ENCODE measurements around the gene LTV1. TPM values are rescaled to one million over a fixed set of nuclear protein-coding genes. Genes with fewer than 3 reads are reported as not detected.

The LTV1 gene
- total and polyA plus RNA-seq, 2 of the 8 experiments (the other 6 are each of a cell fraction or from before 2014, with no cell fraction given): 8.0 to 46.9 TPM

GRCh38 chr6:143878272-143878760 is 35.2 kb downstream of the LTV1 start:
- Histone ChIP-seq H3K4me3 (ENCODE audit: extremely low read depth in 1 of 4, insufficient read depth in 2 of 4, low read depth in 3 of 4, low read length in 4 of 4) (no peak overlapping the region), H3K18ac (ENCODE audit: extremely low read depth, low read length) (no peak overlapping the region), H2AFZ (ENCODE audit: low read length) (no peak overlapping the region), H3K79me1 (ENCODE audit: low read depth, low read length) (no peaks in the 10 kb centered on the region), H3K4me1 (replicated peaks in 1 of 4; ENCODE audit: control insufficient read depth in 3 of 4, insufficient read depth in 4 of 4, low read length in 3 of 4) (no peaks in the 10 kb centered on the region), H2BK120ac (replicated peaks; ENCODE audit: low read depth, low read length) (no peak overlapping the region), H3K9ac (replicated peaks in 1 of 4; ENCODE audit: extremely low read depth in 1 of 4, low read depth in 3 of 4, low read length in 3 of 4) (no peak overlapping the region), H4K5ac (ENCODE audit: insufficient read length, low read depth, low read length) (no peak overlapping the region), H4K8ac (ENCODE audit: extremely low read depth, insufficient read depth, low read length) (no peak overlapping the region), H3K79me2 (ENCODE audit: control insufficient read depth in 1 of 2, insufficient read depth in 2 of 2, low read length in 2 of 2) (no peaks in the 10 kb centered on the region), H3K23ac (ENCODE audit: insufficient read length) (no peak overlapping the region), H2BK20ac (ENCODE audit: low read length) (no peak overlapping the region), H2BK12ac (ENCODE audit: low read depth, low read length) (no peak overlapping the region), H3K9me3 (ENCODE audit: insufficient read depth in 2 of 2, low read depth in 1 of 2, low read length in 1 of 2) (peaks cover 3 to 6% of the 10 kb centered on the region in 2 experiments), H2BK15ac (ENCODE audit: low read length) (no peak overlapping the region), H4K20me1 (replicated peaks in 1 of 2; ENCODE audit: control insufficient read depth in 1 of 2, insufficient read depth in 2 of 2, low read length in 2 of 2) (no peaks in the 10 kb centered on the region), H3K23me2 (ENCODE audit: low read depth, low read length) (no peaks in the 10 kb centered on the region; the same call in 1 of the 2 replicates), H3K56ac (replicated peaks; ENCODE audit: insufficient read length, low read depth, low read length) (no peak overlapping the region), H3K27me3 (replicated peaks in 1 of 4; ENCODE audit: control insufficient read depth in 3 of 4, extremely low read depth in 1 of 4, insufficient read depth in 3 of 4, low read length in 3 of 4) (no peaks in the 10 kb centered on the region), H3K4me2 (ENCODE audit: insufficient read depth in 1 of 2, low read depth in 2 of 2, low read length in 2 of 2) (no peak overlapping the region), H3K27ac (ENCODE audit: low read depth, low read length) (no peak overlapping the region), H2BK5ac (ENCODE audit: low read depth, low read length) (no peak overlapping the region), H3K36me3 (ENCODE audit: control insufficient read depth in 2 of 4, insufficient read depth in 4 of 4, low read length in 3 of 4) (no peaks in the 10 kb centered on the region), H4K91ac (replicated peaks; ENCODE audit: insufficient read length, low read length) (no peak overlapping the region), H2AK5ac (ENCODE audit: low read depth, low read length) (no peak overlapping the region), H3K14ac (ENCODE audit: insufficient read length) (no peak overlapping the region), H3K4ac (replicated peaks; ENCODE audit: insufficient read length, low read depth, low read length) (no peak overlapping the region)
- POLR2A ChIA-PET (ENCODE audit: partially characterized antibody): no interaction called here
- no peak for DNase-seq (ENCODE audit: low read depth in 1 of 2, low spot score in 2 of 2)
- FAIRE-seq: no peak
- WGBS, 2 experiments (ENCODE audit: extremely low coverage in 1 of 2, insufficient coverage in 1 of 2, insufficient read length in 1 of 2, insufficient replicate concordance in 2 of 2, low coverage in 1 of 2, low lambda C conversion rate in 2 of 2, missing lambda C conversion rate in 1 of 2): 97% methylated on average over 3 of the region's 3 CpGs; no CpG with 5 or more reads in 1 of the 2 experiments
- CTCF ChIA-PET (ENCODE audit: partially characterized antibody): interaction anchor here (0.6 to 3.1 kb wide), 4 partner anchors 61 to 304 kb away, joined by 3 to 9 read pairs (median 3); no protein-coding TSS in a partner anchor
- TF ChIP-seq SP2 (IDR thresholded peaks at IDR 0.05; ENCODE audit: low read length) (no peak), POLR2A (IDR thresholded peaks at IDR 0.05; ENCODE audit: control extremely low read depth in 1 of 2, low read depth in 2 of 2, low read length in 2 of 2) (no peak), SIX5 (IDR thresholded peaks at IDR 0.05; ENCODE audit: low read depth, low read length) (no peak), CTCF (IDR thresholded peaks at IDR 0.05; ENCODE audit: control extremely low read depth in 1 of 3, insufficient read depth in 1 of 3, low read depth in 1 of 3, low read length in 3 of 3) (no peak), CHD2 (IDR thresholded peaks at IDR 0.05; ENCODE audit: low read length) (no peak), PHF8 (conservative IDR thresholded peaks at IDR 0.05; ENCODE audit: low read depth, low read length) (no peak), SIN3A (conservative IDR thresholded peaks at IDR 0.05 in 1 of 2, IDR thresholded peaks at IDR 0.05 in 1 of 2; ENCODE audit: low read depth in 1 of 2, low read length in 2 of 2) (no peak)

All from H1 (cell line).